ENCODE measurements around the gene SYNE2.

- no peak for TF ChIP-seq MAX (IDR thresholded peaks at IDR 0.05; ENCODE audit: insufficient read depth, insufficient read length)
- TF ChIP-seq, protein P1, sequence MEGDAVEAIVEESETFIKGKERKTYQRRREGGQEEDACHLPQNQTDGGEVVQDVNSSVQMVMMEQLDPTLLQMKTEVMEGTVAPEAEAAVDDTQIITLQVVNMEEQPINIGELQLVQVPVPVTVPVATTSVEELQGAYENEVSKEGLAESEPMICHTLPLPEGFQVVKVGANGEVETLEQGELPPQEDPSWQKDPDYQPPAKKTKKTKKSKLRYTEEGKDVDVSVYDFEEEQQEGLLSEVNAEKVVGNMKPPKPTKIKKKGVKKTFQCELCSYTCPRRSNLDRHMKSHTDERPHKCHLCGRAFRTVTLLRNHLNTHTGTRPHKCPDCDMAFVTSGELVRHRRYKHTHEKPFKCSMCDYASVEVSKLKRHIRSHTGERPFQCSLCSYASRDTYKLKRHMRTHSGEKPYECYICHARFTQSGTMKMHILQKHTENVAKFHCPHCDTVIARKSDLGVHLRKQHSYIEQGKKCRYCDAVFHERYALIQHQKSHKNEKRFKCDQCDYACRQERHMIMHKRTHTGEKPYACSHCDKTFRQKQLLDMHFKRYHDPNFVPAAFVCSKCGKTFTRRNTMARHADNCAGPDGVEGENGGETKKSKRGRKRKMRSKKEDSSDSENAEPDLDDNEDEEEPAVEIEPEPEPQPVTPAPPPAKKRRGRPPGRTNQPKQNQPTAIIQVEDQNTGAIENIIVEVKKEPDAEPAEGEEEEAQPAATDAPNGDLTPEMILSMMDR (IDR thresholded peaks at IDR 0.05; ENCODE audit: extremely low read depth in 1 of 2, insufficient read depth in 1 of 2, low read depth in 1 of 2, low read length in 2 of 2), result no peak
- TF ChIP-seq POLR2A (IDR thresholded peaks at IDR 0.05; ENCODE audit: low read depth, low read length), result no peak
- no peak for TF ChIP-seq FOS (IDR thresholded peaks at IDR 0.05; ENCODE audit: borderline replicate concordance, insufficient read depth, low read length)
These were observed 385.8 kb downstream of the SYNE2 start for GRCh38 chr14:64238631-64239030.

Data from endothelial cell of umbilical vein (primary cell).